Panc1 (cell line): ENCODE data around the gene HMMR. TPM values are rescaled to one million over a fixed set of nuclear protein-coding genes. Genes with fewer than 3 reads are reported as not detected.
"Not testable (repeated sequence)": the region's sequence is repeated elsewhere in the genome, so short reads cannot be mapped to it uniquely, and the experiment has no call there.

ENCODE experiments used
- ATAC-seq: fragments of 200-7000 bp; cut with Tn5 transposase; 2 replicates; pipeline ENCODE4 v1.9.1; 2020; ENCODE audit warnings: mild to moderate bottlenecking, moderate library complexity
- Bru-seq: library from RNA; stranded (reverse); fragments of 400-500 nt; gene quantifications from one replicate; lab custom pipeline; 2021; lab: Mats Ljungman, UMichigan
- BruChase-seq, 2 experiments: library from RNA; stranded (reverse); fragments of 400-500 nt; gene quantifications; one replicate each; lab custom pipeline; 2021; lab: Mats Ljungman, UMichigan
- BruUV-seq: library from RNA; stranded (reverse); fragments of 400-500 nt; replicated peaks from 2 replicates; lab custom pipeline; 2021; lab: Mats Ljungman, UMichigan
- CTCF ChIA-PET: fragments of 300-600 bp; sonication (Branson Sonifier 250); formaldehyde crosslinking; loops from one replicate; lab custom pipeline; 2022; ENCODE audit warnings: antibody characterized with exemption; lab: Charles Lee
- POLR2A ChIA-PET: fragments of 300-600 bp; sonication (Branson Sonifier 250); formaldehyde crosslinking; loops from one replicate; lab custom pipeline; 2022; ENCODE audit warnings: antibody characterized with exemption; lab: Charles Lee
- DNase-seq: peaks from one replicate; pipeline ENCODE4 v3.0.0-alpha.2; 2010; ENCODE audit warnings: low read depth, low spot score
- H3K27ac ChIP-seq: 2 replicates; pipeline ENCODE4 v1.5.1; 2011; ENCODE audit warnings: mild to moderate bottlenecking, low read length, inconsistent platforms
- H3K27me3 ChIP-seq: fragments of 200-500 bp; sonication (Bioruptor generic); 2 replicates; pipeline ENCODE4 v1.6.0; 2014; ENCODE audit warnings: low read length, inconsistent platforms; ENCODE audit not compliant: control insufficient read depth, insufficient read depth
- H3K36me3 ChIP-seq: fragments of 200-500 bp; sonication (Bioruptor generic); 2 replicates; pipeline ENCODE4 v1.5.1; 2014; ENCODE audit warnings: inconsistent platforms, mild to moderate bottlenecking, low read length, moderate library complexity; ENCODE audit not compliant: control insufficient read depth, insufficient read depth
- H3K4me1 ChIP-seq: 2 replicates; pipeline ENCODE4 v1.5.1; 2011; ENCODE audit warnings: inconsistent platforms, mild to moderate bottlenecking, low read length, moderate library complexity; ENCODE audit not compliant: control insufficient read depth, insufficient read depth
- H3K4me3 ChIP-seq, 2 experiments: 2 replicates each; pipeline ENCODE4 v1.5.1; 2011 to 2012; ENCODE audit warnings: low read depth in 2 of 2, low read length in 2 of 2, mild to moderate bottlenecking in 2 of 2, inconsistent platforms in 1 of 2, moderate library complexity in 1 of 2
- H3K9me3 ChIP-seq: fragments of 200-500 bp; sonication (Bioruptor generic); 2 replicates; pipeline ENCODE4 v1.5.1; 2014; ENCODE audit warnings: low read depth, mild to moderate bottlenecking, inconsistent platforms, low read length, moderate library complexity; ENCODE audit not compliant: control insufficient read depth, insufficient read depth
- CTCF ChIP-seq: fragments of 450-650 bp; IDR thresholded peaks from 2 replicates; pipeline ENCODE4 v1.5.1; 2017; ENCODE audit warnings: mild to moderate bottlenecking
- POLR2AphosphoS5 ChIP-seq: IDR thresholded peaks from 2 replicates; pipeline ENCODE4 v1.6.1; 2012; ENCODE audit warnings: mild to moderate bottlenecking, low read depth, low read length, moderate library complexity
- REST ChIP-seq, 2 experiments: IDR thresholded peaks; 2 replicates each; pipeline ENCODE4 v1.6.1; 2011 to 2012; ENCODE audit warnings: low read depth in 2 of 2, control low read depth in 1 of 2, low read length in 1 of 2, mild to moderate bottlenecking in 1 of 2, moderate library complexity in 1 of 2; ENCODE audit not compliant: insufficient read depth in 1 of 2
- SIN3A ChIP-seq: IDR thresholded peaks from 2 replicates; pipeline ENCODE4 v1.6.1; 2012; ENCODE audit warnings: low read depth, mild to moderate bottlenecking, low read length, moderate library complexity, borderline replicate concordance; ENCODE audit not compliant: insufficient read depth
- TCF7L2 ChIP-seq: IDR thresholded peaks from 2 replicates; pipeline ENCODE4 v1.6.1; 2011; ENCODE audit warnings: mild to moderate bottlenecking, low read depth, low read length, inconsistent platforms
- in situ Hi-C: cut with HindIII; loops from 2 replicates; pipeline ENCODE4 v1.10.0; 2016; ENCODE audit warnings: low sequenced_read_pairs, low pct_unique_long_range_greater_than_20kb
- intact Hi-C: fragments of 100-400 bp; cut with micrococcal nuclease; formaldehyde crosslinking; loops from one replicate; pipeline ENCODE4 v1.10.0; 2022; ENCODE audit not compliant: unreplicated experiment
- long read RNA-seq: library from polyadenylated mRNA; unstranded; transcript quantifications from one replicate; pipeline ENCODE4 v2.0.0, GENCODE V29; 2021; ENCODE audit not compliant: unreplicated experiment
- polyA plus RNA-seq: library from polyadenylated mRNA; unstranded; fragments of >200 nt; gene quantifications from one replicate; pipeline ENCODE4 v1.2.1, GENCODE V29; 2012; ENCODE audit warnings: missing spikeins; ENCODE audit not compliant: insufficient read length
- total RNA-seq: library from RNA; stranded (reverse); gene quantifications from one replicate; pipeline ENCODE4 v1.2.1, GENCODE V29; 2021; ENCODE audit not compliant: unreplicated experiment

The HMMR gene, protein sequence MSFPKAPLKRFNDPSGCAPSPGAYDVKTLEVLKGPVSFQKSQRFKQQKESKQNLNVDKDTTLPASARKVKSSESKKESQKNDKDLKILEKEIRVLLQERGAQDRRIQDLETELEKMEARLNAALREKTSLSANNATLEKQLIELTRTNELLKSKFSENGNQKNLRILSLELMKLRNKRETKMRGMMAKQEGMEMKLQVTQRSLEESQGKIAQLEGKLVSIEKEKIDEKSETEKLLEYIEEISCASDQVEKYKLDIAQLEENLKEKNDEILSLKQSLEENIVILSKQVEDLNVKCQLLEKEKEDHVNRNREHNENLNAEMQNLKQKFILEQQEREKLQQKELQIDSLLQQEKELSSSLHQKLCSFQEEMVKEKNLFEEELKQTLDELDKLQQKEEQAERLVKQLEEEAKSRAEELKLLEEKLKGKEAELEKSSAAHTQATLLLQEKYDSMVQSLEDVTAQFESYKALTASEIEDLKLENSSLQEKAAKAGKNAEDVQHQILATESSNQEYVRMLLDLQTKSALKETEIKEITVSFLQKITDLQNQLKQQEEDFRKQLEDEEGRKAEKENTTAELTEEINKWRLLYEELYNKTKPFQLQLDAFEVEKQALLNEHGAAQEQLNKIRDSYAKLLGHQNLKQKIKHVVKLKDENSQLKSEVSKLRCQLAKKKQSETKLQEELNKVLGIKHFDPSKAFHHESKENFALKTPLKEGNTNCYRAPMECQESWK
- total RNA-seq, result 42.5 TPM
- 10.5 TPM for polyA plus RNA-seq
- Bru-seq, nascent RNA, result percentile 83 among the genes with signal in this experiment
- BruChase-seq, experiment 1, labeled RNA remaining after a 2-hour chase, result percentile 82 among the genes with signal in this experiment
- percentile 89 among the genes with signal in this experiment for BruChase-seq, experiment 2, labeled RNA remaining after a 6-hour chase
- long read RNA-seq, transcript HMMR-203 (18 exons, 3,102 nt), result major isoform, 39 of 84 reads
- long read RNA-seq, transcript HMMR-201 (17 exons, 2,872 nt), result minor isoform, 30 of 84 reads
- long read RNA-seq, partial matches to known transcripts, result 9 of 84 reads
- long read RNA-seq, other reads (novel, unspliced or antisense), result 6 of 84 reads

DNA sequence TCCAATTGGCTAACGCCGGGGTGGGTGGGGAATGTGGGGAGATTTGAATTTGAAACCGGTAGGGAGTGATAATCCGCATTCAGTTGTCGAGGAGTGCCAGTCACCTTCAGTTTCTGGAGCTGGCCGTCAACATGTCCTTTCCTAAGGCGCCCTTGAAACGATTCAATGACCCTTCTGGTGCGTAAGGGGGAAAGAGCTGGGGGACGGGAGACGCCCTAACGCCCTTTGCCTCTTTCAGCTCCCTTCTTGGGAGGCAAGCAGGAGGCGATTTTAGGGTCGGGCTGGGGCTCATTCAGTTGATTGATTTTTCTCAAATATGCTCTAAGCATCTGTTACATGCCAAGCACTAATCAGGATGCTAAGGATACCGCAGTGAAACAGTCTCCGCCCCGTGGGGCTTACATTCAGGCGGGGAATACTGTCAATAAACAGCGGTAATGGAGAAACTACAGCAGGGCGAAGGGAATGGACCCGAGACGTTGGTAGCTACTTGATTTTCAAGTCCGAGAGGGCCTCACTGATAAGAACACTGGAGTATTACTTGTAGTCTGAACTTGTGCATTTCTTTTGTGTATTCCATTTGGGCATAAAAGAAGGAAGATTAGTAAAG is at the start of gene HMMR:
Gene HMMR, plus strand, starts transcription at position 71 of the 610 bp plus-strand sequence. Its CDS starts 61 bp downstream, at position 132.
- ChIA-PET CTCF (no interaction called here), POLR2A (interaction anchor here (0.6 to 2.8 kb wide), 11 partner anchors 16 to 52 kb away, joined by 3 to 24 read pairs (median 7); partner anchors contain the start of gene MAT2B)
- in situ Hi-C loops (no loop called here), intact Hi-C loops (no loop called here)
- peak; percentile 39 for ATAC-seq
- BruUV-seq, result TSS peak; percentile 97
- H3K27me3 ChIP-seq, result no peaks in the 10 kb centered on the region
- H3K4me1 ChIP-seq, result peaks cover 19% of the 10 kb centered on the region; the same call in 1 of the 2 replicates
- TF ChIP-seq CTCF (no peak), TCF7L2 (no peak), SIN3A (peak; percentile 81), POLR2AphosphoS5 (peak; percentile 87; the same call in 1 of the 2 replicates), REST (IDR thresholded peaks at IDR 0.05; ENCODE audit: insufficient read depth in 1 of 2, low read depth in 2 of 2, low read length in 1 of 2) (no peak)
- H3K27ac ChIP-seq, result peak within 1 kb of the TSS; percentile 99
- H3K4me3 ChIP-seq, result peak within 1 kb of the TSS; percentile 88 to 98
- H3K9me3 ChIP-seq, result no peaks in the 10 kb centered on the region
- no peak for DNase-seq
- H3K36me3 ChIP-seq, result peaks cover 21% of the 10 kb centered on the region

GRCh38 chr5:163415673-163416072 is 44.8 kb upstream of the HMMR start:
- POLR2A ChIA-PET, H3K4me3 ChIP-seq, H3K27ac ChIP-seq, H3K27me3 ChIP-seq, BruUV-seq, intact Hi-C loops, H3K4me1 ChIP-seq, H3K9me3 ChIP-seq, in situ Hi-C loops, ATAC-seq, H3K36me3 ChIP-seq, CTCF ChIA-PET, DNase-seq: not testable (repeated sequence)
